Fibroblast of skin of right biceps (primary cell): Measurements from ENCODE around the gene USP7.
"Not testable (repeated sequence)": the region's sequence is repeated elsewhere in the genome, so short reads cannot be mapped to it uniquely, and the experiment has no call there.

Source experiments
- DNase-seq: peaks from one replicate; pipeline ENCODE4 v3.0.0-alpha.2; 2013

Gene USP7

DNA sequence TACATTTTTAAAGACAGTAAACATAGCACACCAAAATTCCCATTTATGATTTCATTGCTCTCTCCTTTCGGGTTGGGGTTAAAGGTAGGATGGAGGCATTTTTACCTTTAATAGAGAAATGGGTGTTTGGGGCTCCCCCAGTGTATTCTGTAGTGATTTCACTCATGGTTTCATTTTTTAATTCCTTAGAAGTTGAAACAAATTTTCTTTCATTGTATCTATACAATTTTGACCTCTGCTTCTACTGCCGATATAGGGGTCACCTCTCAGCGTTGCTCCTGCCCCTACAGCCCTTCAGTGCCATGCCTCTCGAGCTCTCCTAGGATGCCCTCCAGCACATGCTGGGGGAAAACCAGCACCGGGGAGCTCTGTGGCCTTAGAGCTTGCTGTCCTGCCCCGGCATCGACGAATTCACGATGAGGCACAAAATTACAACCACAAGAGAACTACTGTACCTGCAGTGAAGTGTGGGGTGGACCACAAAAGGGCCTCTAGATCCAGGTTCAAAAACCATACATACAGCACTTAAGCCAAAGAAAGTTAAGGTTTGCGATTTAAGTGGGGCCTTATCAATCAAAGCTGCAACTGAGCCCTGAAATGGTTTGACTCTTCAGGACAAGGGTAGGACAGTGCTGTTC, 42.2 kb downstream of the USP7 start:
- DNase-seq, result no peak

- DNase-seq, result peak; percentile 55
Measured at GRCh38 chr16:8920645-8921346, 42.9 kb downstream of the USP7 start.

GRCh38 chr16:8919934-8920462, 43.7 kb downstream of the USP7 start:
- DNase-seq, result no peak

GRCh38 chr16:8919089-8919933, 44.4 kb downstream of the USP7 start:
- no peak for DNase-seq

GRCh38 chr16:8917336-8917735, 46.4 kb downstream of the USP7 start:
- not testable (repeated sequence) for DNase-seq

GRCh38 chr16:8916541-8917225, 47.0 kb downstream of the USP7 start:
- no peak for DNase-seq

DNA sequence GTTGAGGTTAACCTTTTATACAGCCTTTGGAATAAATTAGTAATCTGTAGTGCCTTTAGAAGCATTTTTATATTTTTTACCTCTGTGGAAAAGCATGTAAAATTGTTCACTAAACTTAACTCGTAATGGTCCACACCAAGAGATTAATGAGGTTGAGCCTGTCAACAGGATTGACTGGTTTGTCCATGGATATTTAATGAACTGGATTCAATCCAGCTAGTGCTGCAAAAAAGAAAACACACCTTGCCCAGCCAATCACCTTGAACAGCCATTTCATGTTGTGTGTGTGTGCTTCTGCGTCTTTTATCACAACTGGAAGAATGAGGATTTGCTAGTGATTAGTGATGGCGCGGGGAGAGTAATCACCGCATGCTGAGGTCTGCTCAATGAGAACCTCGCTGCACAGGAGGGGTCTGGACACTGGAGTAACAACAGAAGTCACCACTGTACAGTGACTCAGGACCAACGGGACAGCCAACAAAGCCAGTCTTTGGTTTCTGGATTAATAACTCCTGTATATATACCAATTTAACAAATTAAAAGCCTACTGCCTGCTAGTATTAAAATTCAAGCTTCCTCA, 47.9 kb downstream of the USP7 start:
- DNase-seq, result no peak

DNA sequence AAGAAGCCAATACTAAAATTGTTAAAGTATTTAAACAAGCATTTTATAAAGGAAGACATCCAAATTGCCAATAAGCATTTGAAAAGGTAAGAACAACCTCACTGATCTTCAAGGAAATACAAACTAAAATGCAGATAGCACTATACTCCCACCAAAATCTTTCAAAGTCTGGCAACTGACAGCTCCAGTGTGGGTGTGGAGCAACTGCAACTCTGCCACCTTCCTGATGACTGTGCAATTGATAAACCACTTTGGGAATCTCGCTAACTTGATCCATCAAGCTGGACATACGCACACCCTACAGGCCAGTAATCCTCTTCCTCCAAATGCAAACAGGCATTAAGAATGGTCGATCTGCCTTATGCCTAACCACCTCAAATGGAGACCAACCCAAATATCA, 49.6 kb downstream of the USP7 start:
- no peak for DNase-seq

DNA sequence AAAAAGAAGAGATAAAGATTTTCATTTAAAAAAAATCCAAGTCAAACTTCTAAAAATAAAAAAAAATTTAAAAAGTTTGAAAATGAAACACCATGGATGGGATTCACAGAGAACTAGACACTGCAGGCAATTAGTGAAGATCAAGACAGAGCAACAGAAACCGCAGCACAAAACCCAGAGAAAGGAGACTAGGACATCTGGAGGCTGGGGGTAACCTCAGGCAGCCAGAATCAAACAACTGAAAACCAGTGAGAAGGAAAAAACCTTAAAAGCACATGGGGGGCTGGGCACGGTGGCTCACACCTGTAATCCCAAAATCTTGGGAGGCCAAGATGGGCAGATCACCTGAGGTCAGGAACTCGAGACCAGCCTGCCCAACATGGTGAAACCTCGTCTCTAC, 50.9 kb downstream of the USP7 start:
- no peak for DNase-seq

- no peak for DNase-seq
Measured at GRCh38 chr16:8910811-8911210, 52.9 kb downstream of the USP7 start.

- DNase-seq, result no peak
Measured at GRCh38 chr16:8908810-8909468, 54.8 kb downstream of the USP7 start.

- no peak for DNase-seq
Measured at GRCh38 chr16:8907096-8907495, 56.6 kb downstream of the USP7 start.

DNA sequence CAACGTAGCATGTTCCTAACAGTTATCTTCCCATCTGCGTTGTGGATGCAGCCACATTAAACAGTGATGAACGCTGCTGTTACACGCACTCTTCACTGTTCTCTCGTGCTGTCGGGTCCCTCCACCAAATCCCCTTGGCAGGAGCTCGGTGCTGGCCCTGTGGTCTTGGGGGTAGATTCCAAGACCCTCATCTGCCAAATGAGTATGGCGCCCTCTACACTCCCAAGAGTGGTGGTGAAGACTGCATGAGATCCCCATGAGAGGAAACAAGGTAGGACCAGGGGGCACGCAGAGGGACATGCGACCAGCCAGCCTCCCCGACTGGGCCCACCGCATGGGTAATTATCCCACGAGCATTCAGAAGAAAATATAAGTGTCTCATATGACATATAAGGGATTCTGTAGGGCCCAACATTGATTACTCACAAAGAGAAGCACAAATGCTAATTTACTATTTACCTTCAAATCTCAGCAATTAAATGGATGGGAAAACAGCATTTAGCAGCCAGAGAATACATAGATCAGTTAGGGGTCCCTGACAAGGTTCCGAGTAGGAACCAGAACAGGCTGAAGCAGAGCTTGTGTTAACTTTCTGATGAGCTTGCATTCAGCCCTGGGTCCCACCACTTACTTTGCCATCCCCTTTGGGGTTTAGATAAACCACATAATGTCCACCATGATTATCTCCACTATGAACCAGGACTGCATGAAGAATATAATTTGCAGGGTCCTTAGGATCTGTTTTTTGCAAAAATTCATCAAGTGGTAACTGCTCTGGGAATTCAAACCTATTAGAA, 57.7 kb downstream of the USP7 start:
- DNase-seq, result no peak

DNA sequence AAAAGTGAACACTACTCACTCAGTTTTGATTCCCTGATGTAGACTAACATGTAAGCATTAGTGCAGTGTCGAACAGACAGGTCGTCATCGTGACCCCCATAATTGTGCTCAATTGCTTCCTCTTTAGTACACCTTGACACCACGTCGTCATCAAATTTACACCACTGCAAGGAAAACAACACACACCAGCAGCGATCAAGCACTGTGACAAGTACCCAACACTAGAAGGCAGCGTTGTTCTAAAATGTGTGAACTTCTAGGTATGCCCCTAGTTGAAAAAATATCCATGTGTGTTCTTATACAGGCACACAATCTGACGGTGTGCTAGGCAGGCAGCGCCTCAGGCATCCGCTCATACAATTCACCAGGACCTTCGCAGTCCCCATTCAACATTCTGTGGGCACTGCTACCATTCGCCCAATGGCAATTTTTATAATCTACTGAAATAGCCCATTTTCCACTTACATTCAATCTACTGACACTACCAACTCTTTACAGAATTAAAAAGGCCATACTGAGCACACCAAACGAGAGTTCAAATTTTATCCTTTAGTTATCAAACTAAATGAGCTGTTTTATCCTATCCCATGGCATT, 58.4 kb downstream of the USP7 start:
- DNase-seq, result peak; percentile 38

DNA sequence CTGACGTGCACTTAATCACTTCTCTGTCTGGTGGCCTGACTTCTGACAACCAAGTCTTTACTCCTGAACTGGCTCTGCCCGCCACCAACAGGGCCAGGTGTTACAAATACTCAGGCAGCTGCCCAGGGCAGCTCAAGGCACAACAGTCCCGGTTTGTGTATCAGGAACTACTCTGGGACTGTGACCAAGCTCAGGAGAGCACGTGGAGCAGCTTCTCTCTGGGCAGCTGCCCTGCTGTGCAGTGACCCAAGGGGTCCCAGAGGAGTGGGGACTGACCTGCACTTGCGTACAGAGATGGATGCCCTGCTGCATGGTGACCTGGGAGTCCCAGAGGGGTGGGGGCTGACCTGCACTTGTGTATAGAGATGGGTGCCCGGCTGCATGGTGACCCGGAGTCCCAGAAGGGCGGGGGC, 59.7 kb downstream of the USP7 start:
- DNase-seq, result no peak

GRCh38 chr16:8903004-8903403, 60.7 kb downstream of the USP7 start:
- no peak for DNase-seq

- DNase-seq, result no peak
Measured at GRCh38 chr16:8901320-8901861, 62.3 kb downstream of the USP7 start.

DNA sequence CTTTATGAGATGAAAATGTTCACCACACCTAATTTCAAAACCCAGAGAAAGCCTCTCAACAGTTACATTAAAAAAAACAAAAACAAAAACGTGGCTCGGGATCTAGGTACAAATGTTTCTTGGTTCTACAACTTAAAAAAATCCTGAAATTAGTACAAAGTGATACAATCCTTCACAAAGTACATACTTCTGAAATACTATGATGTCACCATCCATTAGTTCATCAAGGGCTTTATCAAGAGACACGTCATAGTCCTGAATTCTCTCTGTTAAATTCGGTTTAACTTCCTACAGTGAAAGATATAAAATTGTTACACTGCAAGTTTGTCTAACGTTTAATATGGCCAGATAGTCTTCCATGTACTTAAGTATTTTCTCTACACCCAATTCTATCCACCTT, 63.4 kb downstream of the USP7 start:
- no peak for DNase-seq

DNA sequence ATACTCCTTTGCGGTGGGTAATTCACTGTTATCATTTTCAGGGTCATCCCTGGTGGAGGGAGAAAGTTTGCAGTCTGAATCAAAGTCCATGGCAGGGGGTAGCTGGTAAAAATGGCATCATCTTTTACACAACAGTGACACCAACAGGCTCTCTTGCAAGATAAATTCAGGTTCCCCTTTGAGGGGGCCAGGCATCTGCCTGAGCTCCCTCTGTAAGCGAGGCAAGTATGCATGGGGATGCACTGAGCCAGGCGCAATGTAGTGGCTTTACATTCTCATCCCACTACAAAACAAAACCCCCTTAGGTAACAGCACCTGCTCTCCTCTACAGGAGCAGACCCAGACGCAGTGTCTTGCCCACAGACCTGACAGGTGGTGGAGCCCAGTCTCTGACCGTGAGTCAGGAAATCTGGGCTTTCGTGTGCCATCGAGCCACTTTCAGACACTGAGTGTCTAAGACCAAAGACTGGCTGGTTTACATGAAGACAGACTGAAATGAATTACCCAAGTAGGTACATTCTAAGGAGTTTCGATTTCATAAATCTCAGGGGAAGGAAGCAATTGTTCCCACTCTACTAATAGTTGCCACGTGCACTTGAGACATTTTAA, 63.9 kb downstream of the USP7 start:
- no peak for DNase-seq
